Mammary epithelial cell (primary cell): Measurements from ENCODE around the gene AP3S1.

Experiments used
- EZH2 ChIP-seq: IDR thresholded peaks from 2 replicates; pipeline ENCODE4 v1.6.1; 2012; ENCODE audit warnings: low read length, inconsistent platforms, borderline replicate concordance
- TF ChIP-seq, protein P1 (sequence below), 2 donors: IDR thresholded peaks in 1 of 2; conservative IDR thresholded peaks in 1 of 2; 2 replicates each; pipeline ENCODE4 v1.5.1; 2011 to 2012; ENCODE audit warnings: inconsistent platforms in 2 of 2, low read length in 2 of 2, mild to moderate bottlenecking in 2 of 2, control low read depth in 1 of 2, low read depth in 1 of 2; ENCODE audit not compliant: insufficient read depth in 1 of 2; ENCODE audit errors: extremely low read depth in 1 of 2

DNA sequence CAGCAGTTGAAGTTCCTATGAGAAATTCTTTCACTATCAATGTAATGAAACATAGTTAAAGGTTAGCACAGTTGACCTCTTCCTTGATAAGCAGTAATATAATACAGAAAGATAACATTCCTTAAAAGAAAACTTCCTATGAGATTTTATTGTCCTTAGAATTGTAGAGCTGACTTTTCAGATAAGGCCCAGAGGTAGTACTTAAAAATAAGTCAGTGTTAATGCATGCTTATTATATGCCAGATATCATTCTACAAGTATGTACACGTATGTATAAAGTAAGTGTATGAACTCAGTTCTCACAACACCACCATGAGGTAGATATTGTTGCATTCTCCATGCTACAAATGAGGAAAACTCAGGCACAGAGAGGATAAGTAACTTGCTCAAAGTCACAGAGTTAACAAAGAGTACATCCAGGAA lies 15.3 kb downstream of the AP3S1 start:
- TF ChIP-seq, protein P1, sequence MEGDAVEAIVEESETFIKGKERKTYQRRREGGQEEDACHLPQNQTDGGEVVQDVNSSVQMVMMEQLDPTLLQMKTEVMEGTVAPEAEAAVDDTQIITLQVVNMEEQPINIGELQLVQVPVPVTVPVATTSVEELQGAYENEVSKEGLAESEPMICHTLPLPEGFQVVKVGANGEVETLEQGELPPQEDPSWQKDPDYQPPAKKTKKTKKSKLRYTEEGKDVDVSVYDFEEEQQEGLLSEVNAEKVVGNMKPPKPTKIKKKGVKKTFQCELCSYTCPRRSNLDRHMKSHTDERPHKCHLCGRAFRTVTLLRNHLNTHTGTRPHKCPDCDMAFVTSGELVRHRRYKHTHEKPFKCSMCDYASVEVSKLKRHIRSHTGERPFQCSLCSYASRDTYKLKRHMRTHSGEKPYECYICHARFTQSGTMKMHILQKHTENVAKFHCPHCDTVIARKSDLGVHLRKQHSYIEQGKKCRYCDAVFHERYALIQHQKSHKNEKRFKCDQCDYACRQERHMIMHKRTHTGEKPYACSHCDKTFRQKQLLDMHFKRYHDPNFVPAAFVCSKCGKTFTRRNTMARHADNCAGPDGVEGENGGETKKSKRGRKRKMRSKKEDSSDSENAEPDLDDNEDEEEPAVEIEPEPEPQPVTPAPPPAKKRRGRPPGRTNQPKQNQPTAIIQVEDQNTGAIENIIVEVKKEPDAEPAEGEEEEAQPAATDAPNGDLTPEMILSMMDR (conservative IDR thresholded peaks at IDR 0.05 in 1 of 2, IDR thresholded peaks at IDR 0.05 in 1 of 2; ENCODE audit: extremely low read depth in 1 of 2, insufficient read depth in 1 of 2, low read depth in 1 of 2, low read length in 2 of 2): no peak
- no peak for TF ChIP-seq EZH2
